Lung (tissue), 12 donors: ENCODE measurements around the gene FAM186B. TPM values are rescaled to one million over a fixed set of nuclear protein-coding genes. Genes with fewer than 3 reads are reported as not detected.

Source experiments
- ATAC-seq: fragments of 200-7000 bp; cut with Tn5 transposase; one replicate; pipeline ENCODE4 v1.9.1; 2020; ENCODE audit warnings: moderate number of reproducible peaks; ENCODE audit not compliant: insufficient read depth, low FRiP score
- DNase-seq, 3 donors: peaks; one replicate each; pipeline ENCODE4 v3.0.0-alpha.2; 2013 to 2017
- H3K27ac ChIP-seq, 2 donors: one replicate each; pipeline ENCODE4 v1.5.1; 2013; ENCODE audit warnings: mild to moderate bottlenecking in 2 of 2, moderate library complexity in 2 of 2, control low read depth in 1 of 2, inconsistent platforms in 1 of 2, low read depth in 1 of 2, low read length in 1 of 2
- H3K27me3 ChIP-seq, 3 donors: one replicate each; pipeline ENCODE4 v1.5.1; 2013; ENCODE audit warnings: low read length in 2 of 3; ENCODE audit not compliant: control insufficient read depth in 3 of 3, insufficient read depth in 3 of 3
- H3K36me3 ChIP-seq, 4 donors: one replicate each; pipeline ENCODE4 v1.5.1; 2013; ENCODE audit warnings: low read length in 4 of 4, mild to moderate bottlenecking in 1 of 4, moderate library complexity in 1 of 4; ENCODE audit not compliant: control insufficient read depth in 4 of 4, insufficient read depth in 4 of 4
- H3K4me1 ChIP-seq, 5 donors: one replicate each; pipeline ENCODE4 v1.5.1; 2013; ENCODE audit warnings: low read length in 5 of 5, mild to moderate bottlenecking in 2 of 5, moderate library complexity in 1 of 5; ENCODE audit not compliant: control insufficient read depth in 5 of 5, insufficient read depth in 5 of 5
- H3K4me3 ChIP-seq: one replicate; pipeline ENCODE4 v1.5.1; 2013; ENCODE audit warnings: mild to moderate bottlenecking, control low read depth, moderate library complexity
- H3K9ac ChIP-seq, 2 donors: one replicate each; pipeline ENCODE4 v1.5.1; 2013; ENCODE audit warnings: low read length in 2 of 2, control low read depth in 1 of 2; ENCODE audit not compliant: insufficient read depth in 1 of 2
- H3K9me3 ChIP-seq, 4 donors: one replicate each; pipeline ENCODE4 v1.5.1; 2013; ENCODE audit warnings: low read length in 3 of 4, mild to moderate bottlenecking in 1 of 4, moderate library complexity in 1 of 4; ENCODE audit not compliant: control insufficient read depth in 4 of 4, insufficient read depth in 3 of 4
- CTCF ChIP-seq: IDR thresholded peaks from 2 replicates; pipeline ENCODE4 v1.5.1; 2012; ENCODE audit warnings: mild to moderate bottlenecking; ENCODE audit errors: control extremely low read depth, extremely low read depth
- WGBS, 2 donors: extraction: QIAGEN DNeasy Blood & Tissue Kit; methylation state at CpG; one replicate each; pipeline ENCODE4 v1.1.7; 2013; 5-methylcytosine and 5-hydroxymethylcytosine counted together
- polyA plus RNA-seq, 2 donors: library from polyadenylated mRNA; stranded (reverse); fragments of 200-250 nt; gene quantifications; one replicate each; pipeline ENCODE4 v1.2.1, GENCODE V29; 2013
- total RNA-seq, 2 donors: library from RNA; depleted of rRNA in 1 of 2; stranded (reverse); fragments of >200 nt in 1 of 2; gene quantifications; one replicate each; pipeline ENCODE4 v1.2.1, GENCODE V29; 2014 to 2021
- donor health status: control.
- donor health status: control.
- donor health status: Bipolar disorder and iron deficiency.
- donor health status: healthy.
- donor health status: DM: yes; HTN: yes; CAD: no.

Gene FAM186B
- total and polyA plus RNA-seq, 4 donors = 0.17 to 0.80 (median 0.43) TPM

GRCh38 chr12:49556391-49557186, 48.9 kb downstream of the FAM186B start:
- H3K9me3 ChIP-seq = no peaks in the 10 kb centered on the region
- H3K4me3 ChIP-seq = no peak overlapping the region
- no peak overlapping the region for H3K9ac ChIP-seq
- no peak for TF ChIP-seq CTCF
- H3K27ac ChIP-seq = no peak overlapping the region
- no peaks in the 10 kb centered on the region for H3K4me1 ChIP-seq
- H3K27me3 ChIP-seq = no peaks in the 10 kb centered on the region
- H3K36me3 ChIP-seq = peaks cover 8 to 48% (median 17%) of the 10 kb centered on the region in 4 donors
- DNase-seq = no peak
- no peak for ATAC-seq
- 67 to 75% methylated on average over 12 of the region's 12 CpGs for WGBS, 2 donors

DNA sequence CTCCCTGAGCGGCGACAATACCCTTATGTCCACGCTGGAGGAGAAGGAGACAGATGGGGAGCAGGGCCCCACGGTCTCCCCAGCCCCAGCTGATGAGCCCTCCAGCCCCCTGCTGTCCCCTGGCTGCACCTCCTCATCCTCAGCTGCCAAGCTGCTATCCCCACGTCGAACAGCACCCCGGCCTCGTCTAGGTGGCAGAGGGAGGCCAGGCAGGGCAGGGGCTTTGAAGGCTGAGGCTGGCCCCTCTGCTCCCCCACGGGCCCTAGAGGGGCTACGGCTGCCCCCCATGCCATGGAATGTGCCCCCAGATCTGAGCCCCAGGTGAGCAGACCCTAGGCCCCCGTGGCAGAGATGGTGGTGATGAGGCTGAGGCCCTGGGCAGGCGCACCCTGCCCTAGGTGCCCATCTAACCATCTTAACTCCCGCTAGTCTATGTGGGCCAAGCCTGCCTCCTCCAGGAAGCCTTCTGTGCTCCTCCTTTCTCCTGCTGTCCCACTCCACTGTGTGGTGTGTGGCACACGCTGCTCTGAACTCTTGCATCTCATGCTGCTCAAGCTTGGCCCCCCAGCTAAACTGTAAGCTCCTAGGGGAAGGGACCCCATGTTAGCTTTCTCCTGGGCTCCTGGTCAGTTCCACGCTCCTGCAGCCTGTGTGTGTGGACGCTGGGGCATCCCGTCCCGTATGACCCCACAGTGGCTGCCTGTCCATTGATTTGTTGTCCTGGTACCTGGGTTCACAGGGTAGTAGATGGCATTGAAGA, 49.6 kb downstream of the FAM186B start:
- H3K36me3 ChIP-seq = peaks cover 6 to 44% (median 15%) of the 10 kb centered on the region in 4 donors
- no peak for ATAC-seq

GRCh38 chr12:49554266-49554665, 51.2 kb downstream of the FAM186B start:
- ATAC-seq = no peak
- TF ChIP-seq CTCF = no peak
- Histone ChIP-seq H3K4me1 (peaks cover 0 to 5% (median 0%) of the 10 kb centered on the region in 5 donors), H3K9ac (no peak overlapping the region), H3K27ac (no peak overlapping the region), H3K9me3 (no peaks in the 10 kb centered on the region), H3K36me3 (peaks cover 0 to 31% (median 9%) of the 10 kb centered on the region in 4 donors), H3K27me3 (no peaks in the 10 kb centered on the region), H3K4me3 (no peak overlapping the region)
- no peak for DNase-seq
- 81 to 84% methylated on average over 15 of the region's 15 CpGs for WGBS, 2 donors

More for the DNA sequence above, 49.6 kb downstream of the FAM186B start:
- no peak overlapping the region for H3K4me3 ChIP-seq
- H3K4me1 ChIP-seq = no peaks in the 10 kb centered on the region
- no peak overlapping the region for H3K9ac ChIP-seq
- no peak for TF ChIP-seq CTCF
- H3K9me3 ChIP-seq = no peaks in the 10 kb centered on the region
- 85 to 92% methylated on average over 18 of the region's 18 CpGs for WGBS, 2 donors
- no peak for DNase-seq
- H3K27ac ChIP-seq = no peak overlapping the region
- H3K27me3 ChIP-seq = no peaks in the 10 kb centered on the region
